HFFc6 (cell line): ENCODE data around the gene MDFI. TPM values are rescaled to one million over a fixed set of nuclear protein-coding genes. Genes with fewer than 3 reads are reported as not detected.

Experiments used
- DNase-seq: peaks from one replicate; pipeline ENCODE4 v3.0.0-alpha.2; 2018
- H3K27ac Mint-ChIP-seq: 2 replicates; pipeline ENCODE4 v1.8.0; 2020; ENCODE audit warnings: mild to moderate bottlenecking, mixed read lengths
- H3K27me3 Mint-ChIP-seq: 2 replicates; pipeline ENCODE4 v1.8.0; 2021; ENCODE audit warnings: mild to moderate bottlenecking, moderate library complexity, mixed read lengths; ENCODE audit not compliant: insufficient read depth
- H3K36me3 Mint-ChIP-seq: 2 replicates; pipeline ENCODE4 v1.8.0; 2021; ENCODE audit warnings: low read depth, mixed read lengths
- H3K4me1 Mint-ChIP-seq: 2 replicates; pipeline ENCODE4 v1.8.0; 2020; ENCODE audit warnings: low read depth, mixed read lengths
- H3K4me3 Mint-ChIP-seq: 2 replicates; pipeline ENCODE4 v1.8.0; 2020; ENCODE audit warnings: mild to moderate bottlenecking, moderate library complexity, mixed read lengths
- H3K9me3 Mint-ChIP-seq: 2 replicates; pipeline ENCODE4 v1.8.0; 2020; ENCODE audit warnings: mild to moderate bottlenecking, mixed read lengths
- total RNA-seq, 6 experiments: library from RNA; stranded (reverse); fragmentation: NEBNext Ultra II Directional; extraction: Animal tissue kit (Norgen Biotek cat#: 25700); gene quantifications; 2 replicates in 1 of 6; 3 replicates in 5 of 6; pipeline ENCODE4 v1.2.3, GENCODE V29; 2021
- TF ChIP-seq, protein P1 (sequence below): fragments of 200-600 bp; sonication (generic); IDR thresholded peaks from 2 replicates; pipeline ENCODE4 v1.5.0; 2021; ENCODE audit warnings: antibody characterized with exemption, mild to moderate bottlenecking

Gene MDFI
- total RNA-seq, 6 experiments from 2014 or later: 0.38 to 0.96 TPM; not detected in 4

DNA sequence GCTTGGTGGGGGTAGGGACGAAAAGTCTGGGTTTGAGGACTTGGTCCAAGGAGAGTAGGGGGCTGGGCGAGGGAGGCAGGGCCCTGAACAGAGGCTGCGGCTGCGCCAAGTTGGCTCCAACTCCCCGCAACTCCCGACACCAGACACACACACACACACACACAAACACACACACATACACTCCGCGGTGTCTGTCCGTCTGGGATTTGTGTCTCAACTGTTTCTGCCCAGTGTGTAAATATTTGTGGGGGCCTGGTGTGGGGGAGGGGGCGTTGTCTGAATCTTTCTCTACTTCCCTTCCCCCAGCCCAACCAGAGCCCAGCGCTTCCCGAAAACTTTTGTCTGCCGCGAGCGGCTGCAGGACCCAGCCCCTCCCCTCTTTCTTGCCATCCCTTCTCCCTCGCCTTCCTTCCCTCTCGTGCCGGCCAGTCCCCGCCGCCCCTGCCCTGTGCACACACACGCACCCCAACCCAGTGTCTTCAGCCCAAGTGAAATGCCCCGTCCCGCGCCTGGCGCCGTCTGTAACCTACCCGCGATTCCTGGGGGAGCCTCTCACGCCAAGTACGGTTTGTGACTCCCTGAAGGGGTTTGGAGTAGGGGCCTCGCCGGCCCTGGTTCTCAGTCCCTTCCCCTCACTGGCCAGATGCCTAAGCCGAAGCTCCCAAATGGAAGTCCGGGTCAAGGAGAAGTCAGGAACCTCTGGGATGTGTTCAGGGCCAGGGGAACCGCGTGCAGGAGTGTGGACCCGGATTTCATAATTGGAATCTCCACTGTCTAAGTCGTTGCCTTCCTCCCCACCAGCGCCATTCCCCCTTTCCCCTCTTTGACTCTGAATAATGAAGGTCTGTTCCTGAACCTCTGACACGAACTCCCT is 904 bp downstream of the MDFI start:
- Mint-ChIP-seq H3K9me3 (no peaks in the 10 kb centered on the region), H3K36me3 (no peaks in the 10 kb centered on the region), H3K27ac (no peak overlapping the region), H3K27me3 (peaks cover 61% of the 10 kb centered on the region), H3K4me1 (peaks cover 9% of the 10 kb centered on the region), H3K4me3 (no peak overlapping the region)
- DNase-seq: no peak
- TF ChIP-seq, protein P1, sequence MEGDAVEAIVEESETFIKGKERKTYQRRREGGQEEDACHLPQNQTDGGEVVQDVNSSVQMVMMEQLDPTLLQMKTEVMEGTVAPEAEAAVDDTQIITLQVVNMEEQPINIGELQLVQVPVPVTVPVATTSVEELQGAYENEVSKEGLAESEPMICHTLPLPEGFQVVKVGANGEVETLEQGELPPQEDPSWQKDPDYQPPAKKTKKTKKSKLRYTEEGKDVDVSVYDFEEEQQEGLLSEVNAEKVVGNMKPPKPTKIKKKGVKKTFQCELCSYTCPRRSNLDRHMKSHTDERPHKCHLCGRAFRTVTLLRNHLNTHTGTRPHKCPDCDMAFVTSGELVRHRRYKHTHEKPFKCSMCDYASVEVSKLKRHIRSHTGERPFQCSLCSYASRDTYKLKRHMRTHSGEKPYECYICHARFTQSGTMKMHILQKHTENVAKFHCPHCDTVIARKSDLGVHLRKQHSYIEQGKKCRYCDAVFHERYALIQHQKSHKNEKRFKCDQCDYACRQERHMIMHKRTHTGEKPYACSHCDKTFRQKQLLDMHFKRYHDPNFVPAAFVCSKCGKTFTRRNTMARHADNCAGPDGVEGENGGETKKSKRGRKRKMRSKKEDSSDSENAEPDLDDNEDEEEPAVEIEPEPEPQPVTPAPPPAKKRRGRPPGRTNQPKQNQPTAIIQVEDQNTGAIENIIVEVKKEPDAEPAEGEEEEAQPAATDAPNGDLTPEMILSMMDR: no peak

DNA sequence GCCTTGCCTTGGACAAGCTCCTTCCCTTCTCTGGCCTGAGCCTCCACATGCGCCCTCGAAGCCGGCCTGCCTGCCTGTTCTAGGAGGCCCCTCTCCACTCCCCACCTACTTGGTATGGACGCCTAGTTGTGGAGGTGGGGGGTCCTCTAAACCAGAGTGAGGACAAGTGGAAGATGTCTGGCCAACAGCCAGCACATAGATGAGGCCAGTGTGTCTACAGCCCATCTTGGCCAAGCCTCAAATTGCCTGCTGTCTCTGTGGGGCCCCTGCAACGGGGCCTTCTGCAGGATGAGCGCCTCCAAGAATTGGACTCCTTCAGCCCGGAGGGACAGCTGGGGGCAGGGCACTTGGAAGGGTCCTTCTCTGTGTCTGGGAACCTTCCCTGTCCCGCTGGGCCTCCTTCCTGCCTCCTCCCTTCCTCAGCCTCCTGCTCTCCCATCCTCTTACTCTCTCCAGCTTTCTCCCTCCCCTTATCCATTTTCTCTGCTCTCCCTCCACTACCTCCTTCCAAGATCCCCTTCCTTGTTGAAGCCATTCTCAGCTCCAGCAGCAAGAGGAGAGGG is 1.6 kb downstream of the MDFI start:
- TF ChIP-seq, protein P1: no peak
- Mint-ChIP-seq H3K36me3 (no peaks in the 10 kb centered on the region), H3K27me3 (peaks cover 55% of the 10 kb centered on the region), H3K9me3 (no peaks in the 10 kb centered on the region), H3K27ac (no peak overlapping the region), H3K4me3 (no peak overlapping the region), H3K4me1 (peaks cover 9% of the 10 kb centered on the region)
- no peak for DNase-seq

DNA sequence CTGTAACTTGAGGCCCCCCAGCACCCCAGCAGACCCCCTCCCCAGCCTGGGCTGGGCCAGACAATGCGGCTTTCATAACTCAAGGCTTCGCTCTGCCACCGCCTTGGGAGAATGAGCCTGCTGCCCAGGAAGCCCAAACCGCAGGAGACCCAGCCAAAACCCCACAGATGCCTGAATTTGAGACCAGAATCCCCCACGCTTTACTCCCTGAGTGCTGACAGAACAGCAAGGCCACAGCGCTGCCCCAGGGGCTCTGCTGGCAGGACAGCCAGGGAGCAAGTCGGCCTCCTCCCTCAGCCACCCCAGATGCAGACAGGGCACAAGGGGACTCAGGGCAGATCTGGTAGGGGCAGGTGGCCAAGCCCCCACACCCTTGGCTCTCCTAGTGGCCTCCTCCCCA is 2.2 kb downstream of the MDFI start:
- H3K9me3 Mint-ChIP-seq: no peaks in the 10 kb centered on the region
- H3K27ac Mint-ChIP-seq: no peak overlapping the region
- H3K4me3 Mint-ChIP-seq: no peak overlapping the region
- peaks cover 9% of the 10 kb centered on the region for H3K4me1 Mint-ChIP-seq
- DNase-seq: no peak
- H3K27me3 Mint-ChIP-seq: peaks cover 56% of the 10 kb centered on the region
- H3K36me3 Mint-ChIP-seq: no peaks in the 10 kb centered on the region
- TF ChIP-seq, protein P1: no peak

DNA sequence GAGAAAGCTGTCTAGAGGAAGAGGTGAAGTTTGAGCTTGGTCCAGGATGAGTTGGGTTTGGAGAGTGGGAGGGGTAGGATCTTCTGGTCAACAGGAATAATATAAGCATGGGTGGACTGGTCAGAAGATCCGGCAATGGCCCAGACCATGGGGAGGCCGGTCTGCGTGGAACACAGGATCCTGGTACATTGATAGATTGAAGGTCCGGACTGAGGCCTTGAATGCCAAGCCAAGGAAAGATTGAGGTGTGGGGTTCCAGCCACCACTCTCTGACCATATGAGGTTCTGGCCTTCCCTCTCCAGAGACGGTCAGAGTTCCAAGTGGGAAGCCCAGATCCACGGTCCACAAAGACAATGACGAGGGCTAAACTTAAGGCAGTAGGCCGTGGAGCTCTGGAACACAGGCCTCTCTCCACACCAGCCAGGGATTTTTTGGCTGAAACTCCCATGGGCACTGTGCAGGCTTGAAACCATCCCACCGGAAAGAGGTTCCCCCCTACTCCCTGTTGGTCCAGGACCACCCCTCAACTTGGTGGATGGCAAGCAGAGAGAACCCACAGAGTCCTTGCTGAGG is 3.2 kb downstream of the MDFI start:
- H3K36me3 Mint-ChIP-seq: no peaks in the 10 kb centered on the region
- no peak overlapping the region for H3K4me3 Mint-ChIP-seq
- no peak overlapping the region for H3K27ac Mint-ChIP-seq
- TF ChIP-seq, protein P1: no peak
- no peaks in the 10 kb centered on the region for H3K9me3 Mint-ChIP-seq
- H3K4me1 Mint-ChIP-seq: peaks cover 7% of the 10 kb centered on the region
- no peak for DNase-seq
- H3K27me3 Mint-ChIP-seq: peaks cover 51% of the 10 kb centered on the region

DNA sequence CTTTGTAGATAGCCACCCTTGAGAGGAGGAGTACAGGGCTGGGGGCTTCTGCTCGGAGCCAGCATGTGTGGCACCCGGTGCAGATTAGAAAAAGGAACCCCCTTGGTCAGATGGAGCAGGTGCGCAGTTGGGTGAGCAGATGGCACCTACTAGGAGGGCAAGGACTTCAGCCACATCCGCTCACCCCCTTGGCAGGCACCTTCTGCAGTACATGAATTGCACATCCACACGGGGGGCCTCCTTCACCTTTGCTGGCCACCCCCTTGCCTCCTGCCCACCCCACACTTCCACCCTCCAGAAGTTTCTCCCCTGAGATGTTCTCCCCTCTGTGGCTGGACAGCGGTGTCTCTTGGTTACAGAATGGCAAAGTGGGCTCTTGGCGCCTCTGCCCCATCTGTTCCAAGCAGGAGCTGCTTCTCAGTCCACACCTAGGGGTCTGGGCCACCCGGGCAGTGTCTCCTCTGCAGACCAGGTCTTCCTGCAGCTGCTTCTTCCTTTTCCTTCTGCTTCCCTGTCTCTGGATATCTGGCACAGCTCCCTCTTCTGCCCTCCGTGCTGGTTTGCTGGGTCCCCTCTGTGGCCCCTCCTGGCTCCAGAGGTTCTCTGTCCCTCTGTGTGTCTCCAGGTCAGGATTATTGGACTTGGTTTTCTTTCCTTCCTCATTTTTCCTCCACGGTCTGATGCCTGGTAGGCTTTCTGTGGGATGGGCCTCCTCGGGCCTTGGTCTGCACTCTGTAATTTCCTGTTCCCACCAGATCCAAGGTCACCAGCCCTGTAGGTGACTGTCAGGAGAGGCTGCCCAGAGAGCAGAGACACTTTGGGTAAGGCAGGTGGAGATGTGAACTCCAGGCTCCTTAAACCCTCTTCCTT is 4.1 kb downstream of the MDFI start:
- TF ChIP-seq, protein P1: no peak
- H3K36me3 Mint-ChIP-seq: no peaks in the 10 kb centered on the region
- H3K4me3 Mint-ChIP-seq: no peak overlapping the region
- H3K4me1 Mint-ChIP-seq: 0 out of 2 replicates have a peak, but pooled peaks cover 4% of the 10 kb centered on the region
- peaks cover 53% of the 10 kb centered on the region for H3K27me3 Mint-ChIP-seq
- H3K27ac Mint-ChIP-seq: no peak overlapping the region
- no peaks in the 10 kb centered on the region for H3K9me3 Mint-ChIP-seq
- no peak for DNase-seq
